ENCODE data around the gene OR1M1. TPM values are rescaled to one million over a fixed set of nuclear protein-coding genes. Genes with fewer than 3 reads are reported as not detected.

Gene OR1M1
- total and polyA plus RNA-seq, 9 of the 15 experiments (the other 6 are each of a cell fraction or from before 2014, with no cell fraction given): not detected

GRCh38 chr19:9078651-9079050, 8.2 kb upstream of the OR1M1 start:
- Histone ChIP-seq H3K9ac (ENCODE audit: insufficient read depth in 1 of 2, low read depth in 2 of 2, low read length in 2 of 2) (no peak overlapping the region), H2AFZ (ENCODE audit: low read depth, low read length) (no peak overlapping the region), H3K27me3 (ENCODE audit: control insufficient read depth in 2 of 2, insufficient read depth in 2 of 2, low read length in 2 of 2) (no peaks in the 10 kb centered on the region), H3K4me1 (replicated peaks in 1 of 2; ENCODE audit: control insufficient read depth in 2 of 2, insufficient read depth in 2 of 2, low read length in 2 of 2) (peaks cover 12 to 17% of the 10 kb centered on the region in 2 experiments; a peak in 4 of 5 replicates), H3K79me2 (ENCODE audit: control insufficient read depth, insufficient read depth, low read length) (no peaks in the 10 kb centered on the region), H3K27ac (ENCODE audit: extremely low read depth, low read depth, low read length) (no peak overlapping the region), H3K4me3 (no peak overlapping the region), H3K9me3 (replicated peaks; ENCODE audit: control insufficient read depth, insufficient read depth, low read depth, low read length) (no peaks in the 10 kb centered on the region), H3K36me3 (ENCODE audit: control insufficient read depth, insufficient read depth, low read length) (no peaks in the 10 kb centered on the region), H3K9me1 (ENCODE audit: control insufficient read depth, insufficient read depth, low read length) (peaks cover 3% of the 10 kb centered on the region), H4K20me1 (replicated peaks; ENCODE audit: control insufficient read depth, insufficient read depth, low read length) (0 out of 2 replicates have a peak, but pooled peaks cover 7% of the 10 kb centered on the region), H3K4me2 (ENCODE audit: insufficient read depth, low read length) (no peak overlapping the region)
- intact Hi-C loops (cut with micrococcal nuclease): no loop called here
- DNase-seq (ENCODE audit: extremely low read depth in 1 of 4, low spot score in 3 of 4) (no peak), FAIRE-seq (no peak), ATAC-seq (no peak)
- WGBS (ENCODE audit: insufficient coverage, low coverage, missing lambda C conversion rate): 30% methylated on average over 4 of the region's 4 CpGs
- CTCF ChIA-PET (ENCODE audit: low intra/inter-chr PET ratio): no interaction called here
- POLR2A ChIA-PET: no interaction called here
- no TSS peak for BruUV-seq (replicated peaks)
- in situ Hi-C loops (cut with MboI): loop anchor here (5.0 to 25.0 kb wide), 2 partner anchors 316 to 436 kb away; no protein-coding TSS in a partner anchor
- TF ChIP-seq ZBTB1 (CRISPR knock-in tag; IDR thresholded peaks at IDR 0.05; ENCODE audit: borderline replicate concordance, low read depth): no peak
- TF ChIP-seq RBM15 (IDR thresholded peaks at IDR 0.05; ENCODE audit: insufficient read depth, low read length): no peak
- TF ChIP-seq RFX7 (CRISPR knock-in tag; IDR thresholded peaks at IDR 0.05): no peak

DNA sequence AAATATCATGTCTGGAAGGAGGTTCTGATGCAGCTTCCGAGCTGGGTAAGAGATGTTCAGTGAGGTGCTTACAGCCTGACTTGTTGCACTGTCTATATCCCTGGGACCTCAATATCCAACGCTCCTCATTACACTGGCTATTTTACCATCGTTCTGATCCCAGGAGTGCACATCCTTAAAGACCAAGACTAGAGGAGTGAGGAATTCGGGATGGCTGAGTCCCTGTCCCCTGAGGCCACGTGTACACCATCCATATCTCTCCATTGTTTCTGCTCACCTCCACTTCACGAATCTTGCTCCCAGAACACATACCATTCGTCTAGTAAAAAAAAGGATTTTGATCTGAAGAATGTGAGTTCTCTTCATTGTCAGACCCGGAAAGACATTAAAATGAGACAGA, 20.5 kb downstream of the OR1M1 start, which contains the start of gene OR7G2:
TSS of gene OR7G2 (minus strand) at position 101 of the 400 bp plus-strand sequence. CDS start 4,232 bp downstream, outside the sequence.
- no TSS peak for BruUV-seq (replicated peaks)
- CTCF ChIA-PET (ENCODE audit: low intra/inter-chr PET ratio): no interaction called here
- no peak within 1 kb of the TSS for H2AFZ ChIP-seq (ENCODE audit: low read depth, low read length)
- H3K4me1 ChIP-seq (replicated peaks in 1 of 2; ENCODE audit: control insufficient read depth in 2 of 2, insufficient read depth in 2 of 2, low read length in 2 of 2): no peaks in the 10 kb centered on the region; a peak in 1 of 5 replicates
- no peaks in the 10 kb centered on the region for H3K9me1 ChIP-seq (ENCODE audit: control insufficient read depth, insufficient read depth, low read length)
- H3K9me3 ChIP-seq (replicated peaks; ENCODE audit: control insufficient read depth, insufficient read depth, low read depth, low read length): no peaks in the 10 kb centered on the region
- FAIRE-seq: no peak
- no peak for ATAC-seq
- H3K4me2 ChIP-seq (ENCODE audit: insufficient read depth, low read length): no peak within 1 kb of the TSS
- H3K79me2 ChIP-seq (ENCODE audit: control insufficient read depth, insufficient read depth, low read length): no peaks in the 10 kb centered on the region
- peaks cover 5 to 20% of the 10 kb centered on the region in 2 experiments; a peak in 4 of 5 replicates for H3K27me3 ChIP-seq (ENCODE audit: control insufficient read depth in 2 of 2, insufficient read depth in 2 of 2, low read length in 2 of 2)
- no peak for DNase-seq (ENCODE audit: extremely low read depth in 1 of 4, low spot score in 3 of 4)
- H3K4me3 ChIP-seq: no peak within 1 kb of the TSS
- H4K20me1 ChIP-seq (replicated peaks; ENCODE audit: control insufficient read depth, insufficient read depth, low read length): no peaks in the 10 kb centered on the region
- WGBS (ENCODE audit: insufficient coverage, low coverage, missing lambda C conversion rate): 2% methylated on average over 8 of the region's 8 CpGs
- intact Hi-C loops (cut with micrococcal nuclease): no loop called here
- no peaks in the 10 kb centered on the region for H3K36me3 ChIP-seq (ENCODE audit: control insufficient read depth, insufficient read depth, low read length)
- POLR2A ChIA-PET: no interaction called here
- TF ChIP-seq PYGO2 (tag; IDR thresholded peaks at IDR 0.05) (no peak), ETV6 (IDR thresholded peaks at IDR 0.05; ENCODE audit: borderline replicate concordance in 1 of 2, low read depth in 2 of 2, low read length in 1 of 2) (no peak), ETV6 (CRISPR knock-in tag; IDR thresholded peaks at IDR 0.05; ENCODE audit: borderline replicate concordance) (no peak), ZNF133 (CRISPR knock-in tag; IDR thresholded peaks at IDR 0.05) (no peak), LCOR (CRISPR knock-in tag; IDR thresholded peaks at IDR 0.05) (no peak), HNRNPLL (IDR thresholded peaks at IDR 0.05; ENCODE audit: low read depth, low read length, poor library complexity, severe bottlenecking) (no peak), NCOA1 (IDR thresholded peaks at IDR 0.05; ENCODE audit: low read depth) (no peak), NFYB (IDR thresholded peaks at IDR 0.05; ENCODE audit: extremely low read depth, insufficient read length) (no peak), FUS (optimal IDR thresholded peaks at IDR 0.05; ENCODE audit: low read depth, low read length) (no peak), SPI1 (IDR thresholded peaks at IDR 0.05; ENCODE audit: borderline replicate concordance, low read depth, low read length) (no peak), SP1 (CRISPR knock-in tag; IDR thresholded peaks at IDR 0.05) (no peak), ELK3 (CRISPR knock-in tag; IDR thresholded peaks at IDR 0.05) (no peak), EP300 (IDR thresholded peaks at IDR 0.05; ENCODE audit: low read length) (no peak)
- no peak within 1 kb of the TSS for H3K27ac ChIP-seq (ENCODE audit: extremely low read depth, low read depth, low read length)
- H3K9ac ChIP-seq (ENCODE audit: insufficient read depth in 1 of 2, low read depth in 2 of 2, low read length in 2 of 2): no peak within 1 kb of the TSS
- in situ Hi-C loops (cut with MboI): no loop called here

Measured in K562 (cell line).